K562 (cell line): ENCODE data around the gene EPHA10. TPM values are rescaled to one million over a fixed set of nuclear protein-coding genes. Genes with fewer than 3 reads are reported as not detected.

ENCODE experiments used
- ASH1L ChIP-seq: fragments of 450-650 bp; IDR thresholded peaks from 2 replicates; pipeline ENCODE4 v1.6.1; 2018; ENCODE audit warnings: borderline replicate concordance, mild to moderate bottlenecking, low read depth; ENCODE audit not compliant: partially characterized antibody
- BRCA1 ChIP-seq, 2 experiments: fragments of 450-650 bp in 1 of 2; sonication (generic) in 1 of 2; formaldehyde crosslinking in 1 of 2; IDR thresholded peaks; 2 replicates each; pipeline versions ENCODE4 v1.5.0 to v1.6.1; 2017 to 2020; ENCODE audit warnings: mild to moderate bottlenecking in 1 of 2, missing genetic modification reagents in 1 of 2
- CREM ChIP-seq: IDR thresholded peaks from 2 replicates; pipeline ENCODE4 v1.6.1; 2014; ENCODE audit warnings: antibody characterized with exemption, low read depth
- FOXJ2 ChIP-seq: fragments of 200-800 bp; sonication (Bioruptor generic); IDR thresholded peaks from 2 replicates; pipeline ENCODE4 v1.6.1; 2016; ENCODE audit warnings: missing genetic modification characterization, missing compliant biosample characterization
- HMGN3 ChIP-seq: IDR thresholded peaks from 2 replicates; pipeline ENCODE4 v1.6.1; 2011; ENCODE audit warnings: borderline replicate concordance, low read depth, mild to moderate bottlenecking, mixed read lengths, low read length; ENCODE audit not compliant: insufficient read length; ENCODE audit errors: extremely low read depth
- KLF13 ChIP-seq: fragments of 450-650 bp; IDR thresholded peaks from 2 replicates; pipeline ENCODE4 v1.6.1; 2016; ENCODE audit warnings: missing genetic modification characterization, low read depth, mild to moderate bottlenecking, missing compliant biosample characterization, moderate library complexity, borderline replicate concordance
- NFATC3 ChIP-seq: fragments of 450-650 bp; IDR thresholded peaks from 2 replicates; pipeline ENCODE4 v1.6.1; 2017; ENCODE audit warnings: mild to moderate bottlenecking
- NONO ChIP-seq, 2 experiments: fragments of 200-400 bp in 1 of 2; fragments of 450-650 bp in 1 of 2; formaldehyde crosslinking in 1 of 2; IDR thresholded peaks; 2 replicates each; pipeline ENCODE4 v1.6.1; 2017; ENCODE audit warnings: low read depth in 2 of 2, mild to moderate bottlenecking in 2 of 2, moderate library complexity in 2 of 2, low read length in 1 of 2
- PCBP1 ChIP-seq: fragments of 200-400 bp; formaldehyde crosslinking; IDR thresholded peaks from 2 replicates; pipeline ENCODE4 v1.6.1; 2018; ENCODE audit warnings: mild to moderate bottlenecking, low read depth, low read length; ENCODE audit not compliant: poor library complexity, severe bottlenecking
- RBM14 ChIP-seq: fragments of 200-400 bp; formaldehyde crosslinking; IDR thresholded peaks from 2 replicates; pipeline ENCODE4 v1.6.1; 2018; ENCODE audit warnings: low read depth, mild to moderate bottlenecking, low read length, moderate library complexity, borderline replicate concordance; ENCODE audit not compliant: insufficient read depth
- RBM22 ChIP-seq: fragments of 200-400 bp; formaldehyde crosslinking; IDR thresholded peaks from 2 replicates; pipeline ENCODE4 v1.6.1; 2018; ENCODE audit warnings: low read length, low read depth; ENCODE audit not compliant: poor library complexity, severe bottlenecking
- SAP30 ChIP-seq: fragments of 200-600 bp; sonication (generic); IDR thresholded peaks from 2 replicates; pipeline ENCODE4 v1.6.1; 2012; ENCODE audit warnings: borderline replicate concordance, low read depth, mild to moderate bottlenecking, moderate library complexity, low read length, control low read depth, inconsistent platforms; ENCODE audit not compliant: insufficient read depth, poor library complexity, severe bottlenecking
- SIN3A ChIP-seq, 2 experiments: fragments of 150-350 bp in 1 of 2; IDR thresholded peaks; 2 replicates each; pipeline ENCODE4 v1.6.1; 2011 to 2016; ENCODE audit warnings: borderline replicate concordance in 2 of 2, low read depth in 2 of 2, low read length in 2 of 2, mild to moderate bottlenecking in 2 of 2, moderate library complexity in 2 of 2; ENCODE audit not compliant: control insufficient read depth in 1 of 2
- SMARCC2 ChIP-seq: fragments of 450-650 bp; IDR thresholded peaks from 2 replicates; pipeline ENCODE4 v1.6.1; 2017; ENCODE audit warnings: antibody characterized with exemption, moderate library complexity, mild to moderate bottlenecking, low read depth
- ZC3H11A ChIP-seq: IDR thresholded peaks from 2 replicates; pipeline ENCODE4 v1.6.1; 2012; ENCODE audit warnings: low read depth, low read length, improper control_type of control experiment
- ZEB2 ChIP-seq: fragments of 450-650 bp; IDR thresholded peaks from 2 replicates; pipeline ENCODE4 v1.6.1; 2016
- ZNF143 ChIP-seq: sonication (generic); formaldehyde crosslinking; IDR thresholded peaks from 2 replicates; pipeline ENCODE4 v1.9.0; 2022; ENCODE audit warnings: mild to moderate bottlenecking, missing genetic modification reagents
- ZNF408 ChIP-seq: fragments of 250-450 bp; sonication (Bioruptor Pico); IDR thresholded peaks from 2 replicates; pipeline ENCODE4 v1.4.0; 2020; ENCODE audit warnings: low read depth, mild to moderate bottlenecking, moderate library complexity
- ZNF764 ChIP-seq: fragments of 250-450 bp; sonication (Bioruptor Pico); IDR thresholded peaks from 2 replicates; pipeline ENCODE4 v1.4.0; 2020; ENCODE audit warnings: low read depth, mild to moderate bottlenecking, moderate library complexity
- ZSCAN32 ChIP-seq: fragments of 450-650 bp; formaldehyde crosslinking; IDR thresholded peaks from 2 replicates; pipeline ENCODE4 v1.4.0; 2020; ENCODE audit warnings: mild to moderate bottlenecking, moderate library complexity
- polyA plus RNA-seq, 8 experiments: library from polyadenylated mRNA; depleted of rRNA in 4 of 8; stranded (reverse) in 5 of 8; unstranded in 3 of 8; fragments of >200 nt; fragmentation: Nextera tagmentation in 2 of 8; fragmentation: Illumina TruSeq in 1 of 8; extraction: Ambion mirVana in 2 of 8; extraction: Trizol in 1 of 8; gene quantifications; 2 replicates each; pipeline versions ENCODE4 v1.2.1 to v1.2.3, GENCODE V29; 2011 to 2014; ENCODE audit warnings: inconsistent platforms in 1 of 8, missing spikeins in 1 of 8
- total RNA-seq, 7 experiments: library from RNA; depleted of rRNA in 6 of 7; stranded (reverse); fragments of >200 nt in 6 of 7; fragmentation: Illumina TruSeq in 2 of 7; extraction: Trizol in 2 of 7; gene quantifications; 2 replicates each; pipeline versions ENCODE4 v1.2.1 to v1.2.3, GENCODE V29; 2011 to 2021; ENCODE audit warnings: low replicate concordance in 1 of 7
- TF ChIP-seq, protein P1 (sequence below): sonication (generic); formaldehyde crosslinking; IDR thresholded peaks from 2 replicates; pipeline ENCODE4 v1.9.0; 2022; ENCODE audit warnings: mild to moderate bottlenecking, missing genetic modification reagents
- TF ChIP-seq, protein P2 (sequence below): fragments of 250-450 bp; sonication (Bioruptor Pico); IDR thresholded peaks from 2 replicates; pipeline ENCODE4 v1.4.0; 2020; ENCODE audit warnings: borderline replicate concordance
- TF ChIP-seq, protein P3 (sequence below): sonication (generic); formaldehyde crosslinking; IDR thresholded peaks from 2 replicates; pipeline ENCODE4 v1.4.0; 2020; ENCODE audit warnings: mild to moderate bottlenecking, missing genetic modification reagents

The EPHA10 gene
- total and polyA plus RNA-seq, 9 of the 15 experiments (the other 6 are each of a cell fraction or from before 2014, with no cell fraction given), result 0.03 TPM; not detected in 8

DNA sequence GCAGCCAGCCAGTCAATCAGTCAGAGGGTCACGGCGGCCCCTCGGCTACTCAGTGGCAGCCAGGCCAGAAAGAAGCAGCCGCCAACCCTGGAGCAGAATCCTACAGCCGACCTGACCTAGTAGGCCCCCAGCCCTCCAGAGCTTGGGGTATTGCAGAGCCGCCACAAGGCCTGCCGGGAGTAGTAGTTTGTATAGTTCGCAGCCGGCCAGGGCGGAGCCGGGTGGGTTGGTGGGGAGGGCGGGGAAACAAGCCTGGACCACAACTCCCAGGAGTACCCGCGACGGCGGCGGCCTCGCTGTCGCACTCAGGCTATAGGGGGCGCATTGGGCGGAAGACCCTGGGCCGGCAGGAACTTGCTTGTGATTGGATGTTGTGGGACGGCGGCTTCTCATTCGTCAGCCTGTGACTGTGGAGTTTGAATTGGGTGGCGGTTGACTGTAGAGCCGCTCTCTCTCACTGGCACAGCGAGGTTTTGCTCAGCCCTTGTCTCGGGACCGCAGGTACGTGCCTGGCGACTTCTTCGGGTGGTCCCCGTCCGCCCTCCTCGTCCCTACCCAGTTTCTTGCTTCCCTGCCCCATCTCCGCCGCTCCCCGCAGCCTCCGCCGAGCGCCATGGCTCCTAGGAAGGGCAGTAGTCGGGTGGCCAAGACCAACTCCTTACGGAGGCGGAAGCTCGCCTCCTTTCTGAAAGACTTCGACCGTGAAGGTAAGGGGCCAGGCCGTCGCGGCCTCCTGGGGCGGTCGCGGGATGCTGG, 72.7 kb downstream of the EPHA10 start, which contains the start of gene CDCA8 (continued):
- peak; percentile 99 for TF ChIP-seq SAP30
- TF ChIP-seq BRCA1 (IDR thresholded peaks at IDR 0.05), result no peak
- TF ChIP-seq BRCA1 (CRISPR knock-in tag; IDR thresholded peaks at IDR 0.05), result no peak
- peak; percentile 96 for TF ChIP-seq CREM
- no peak for TF ChIP-seq ZC3H11A
- no peak for TF ChIP-seq ZNF764 (CRISPR knock-in tag)
- TF ChIP-seq ZNF143 (CRISPR knock-in tag), result peak; percentile 94
- peak; percentile 84 for TF ChIP-seq ASH1L
- no peak for TF ChIP-seq ZSCAN32 (CRISPR knock-in tag)
- no peak for TF ChIP-seq ZNF408 (CRISPR knock-in tag)
- TF ChIP-seq NFATC3, result no peak
- TF ChIP-seq NONO (IDR thresholded peaks at IDR 0.05; ENCODE audit: low read depth in 2 of 2, low read length in 1 of 2), result no peak
- TF ChIP-seq SMARCC2, result no peak
- no peak for TF ChIP-seq KLF13 (tag)
- no peak for TF ChIP-seq RBM22
- TF ChIP-seq, protein P1, sequence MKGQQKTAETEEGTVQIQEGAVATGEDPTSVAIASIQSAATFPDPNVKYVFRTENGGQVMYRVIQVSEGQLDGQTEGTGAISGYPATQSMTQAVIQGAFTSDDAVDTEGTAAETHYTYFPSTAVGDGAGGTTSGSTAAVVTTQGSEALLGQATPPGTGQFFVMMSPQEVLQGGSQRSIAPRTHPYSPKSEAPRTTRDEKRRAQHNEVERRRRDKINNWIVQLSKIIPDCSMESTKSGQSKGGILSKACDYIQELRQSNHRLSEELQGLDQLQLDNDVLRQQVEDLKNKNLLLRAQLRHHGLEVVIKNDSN (CRISPR knock-in tag), result peak; percentile 48
- TF ChIP-seq RBM14, result no peak
- TF ChIP-seq, protein P2, sequence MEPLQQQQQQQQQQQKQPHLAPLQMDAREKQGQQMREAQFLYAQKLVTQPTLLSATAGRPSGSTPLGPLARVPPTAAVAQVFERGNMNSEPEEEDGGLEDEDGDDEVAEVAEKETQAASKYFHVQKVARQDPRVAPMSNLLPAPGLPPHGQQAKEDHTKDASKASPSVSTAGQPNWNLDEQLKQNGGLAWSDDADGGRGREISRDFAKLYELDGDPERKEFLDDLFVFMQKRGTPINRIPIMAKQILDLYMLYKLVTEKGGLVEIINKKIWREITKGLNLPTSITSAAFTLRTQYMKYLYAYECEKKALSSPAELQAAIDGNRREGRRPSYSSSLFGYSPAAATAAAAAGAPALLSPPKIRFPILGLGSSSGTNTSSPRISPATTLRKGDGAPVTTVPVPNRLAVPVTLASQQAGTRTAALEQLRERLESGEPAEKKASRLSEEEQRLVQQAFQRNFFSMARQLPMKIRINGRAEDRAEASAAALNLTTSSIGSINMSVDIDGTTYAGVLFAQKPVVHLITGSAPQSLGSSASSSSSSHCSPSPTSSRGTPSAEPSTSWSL (CRISPR knock-in tag), result no peak
- TF ChIP-seq ZEB2, result no peak
- peak; percentile 85 for TF ChIP-seq HMGN3
- TF ChIP-seq FOXJ2, result no peak
- peak; percentile 70 for TF ChIP-seq PCBP1
- TF ChIP-seq, protein P3, sequence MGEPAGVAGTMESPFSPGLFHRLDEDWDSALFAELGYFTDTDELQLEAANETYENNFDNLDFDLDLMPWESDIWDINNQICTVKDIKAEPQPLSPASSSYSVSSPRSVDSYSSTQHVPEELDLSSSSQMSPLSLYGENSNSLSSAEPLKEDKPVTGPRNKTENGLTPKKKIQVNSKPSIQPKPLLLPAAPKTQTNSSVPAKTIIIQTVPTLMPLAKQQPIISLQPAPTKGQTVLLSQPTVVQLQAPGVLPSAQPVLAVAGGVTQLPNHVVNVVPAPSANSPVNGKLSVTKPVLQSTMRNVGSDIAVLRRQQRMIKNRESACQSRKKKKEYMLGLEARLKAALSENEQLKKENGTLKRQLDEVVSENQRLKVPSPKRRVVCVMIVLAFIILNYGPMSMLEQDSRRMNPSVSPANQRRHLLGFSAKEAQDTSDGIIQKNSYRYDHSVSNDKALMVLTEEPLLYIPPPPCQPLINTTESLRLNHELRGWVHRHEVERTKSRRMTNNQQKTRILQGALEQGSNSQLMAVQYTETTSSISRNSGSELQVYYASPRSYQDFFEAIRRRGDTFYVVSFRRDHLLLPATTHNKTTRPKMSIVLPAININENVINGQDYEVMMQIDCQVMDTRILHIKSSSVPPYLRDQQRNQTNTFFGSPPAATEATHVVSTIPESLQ (CRISPR knock-in tag), result 0 out of 2 replicates have a peak, but pooled peaks have one; percentile 62
- peak; percentile 56 to 87; a peak in 2 of 4 replicates for TF ChIP-seq SIN3A (IDR thresholded peaks at IDR 0.05; ENCODE audit: borderline replicate concordance in 2 of 2, control insufficient read depth in 1 of 2, low read depth in 2 of 2, low read length in 2 of 2)
